ENCODE measurements around the gene HIP1. TPM values are rescaled to one million over a fixed set of nuclear protein-coding genes. Genes with fewer than 3 reads are reported as not detected.
"Not testable (repeated sequence)": the region's sequence is repeated elsewhere in the genome, so short reads cannot be mapped to it uniquely, and the experiment has no call there.

The HIP1 gene
- total RNA-seq, 1 experiment from 2014 or later, result 17.5 TPM

DNA sequence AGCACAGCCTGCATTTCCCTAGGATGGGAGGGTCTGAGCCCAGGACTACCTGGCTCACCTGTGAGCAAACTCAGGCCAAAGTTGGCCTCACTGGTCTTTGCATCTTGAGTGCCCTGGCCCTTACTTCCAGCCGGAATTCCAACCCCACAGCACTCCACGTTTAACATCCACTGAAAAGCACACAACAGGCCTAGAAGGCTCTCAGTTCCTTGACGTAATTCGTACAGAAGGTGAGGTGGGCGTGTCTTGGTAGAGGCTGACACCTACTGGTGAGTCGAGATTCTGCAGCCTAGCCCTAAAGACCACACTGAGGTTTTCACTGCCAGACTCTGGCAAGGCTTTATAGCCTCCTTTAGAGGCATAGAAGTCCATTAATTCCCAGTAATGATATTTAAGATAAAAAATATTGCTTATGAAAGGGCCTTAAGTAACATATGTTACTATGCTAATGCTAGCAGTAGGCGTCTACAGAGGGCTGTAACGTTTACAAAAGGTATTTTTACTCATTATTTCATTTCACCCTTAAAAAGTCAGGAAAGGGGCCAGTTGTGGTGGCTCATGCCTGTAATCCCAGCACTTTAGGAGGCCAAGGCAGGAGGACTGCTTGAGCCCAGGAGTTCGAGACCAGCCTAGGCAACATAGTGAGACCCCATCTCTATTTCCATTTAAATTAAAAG, 95.8 kb downstream of the HIP1 start:
- peak; percentile 64 for DNase-seq (ENCODE audit: low spot score)

DNA sequence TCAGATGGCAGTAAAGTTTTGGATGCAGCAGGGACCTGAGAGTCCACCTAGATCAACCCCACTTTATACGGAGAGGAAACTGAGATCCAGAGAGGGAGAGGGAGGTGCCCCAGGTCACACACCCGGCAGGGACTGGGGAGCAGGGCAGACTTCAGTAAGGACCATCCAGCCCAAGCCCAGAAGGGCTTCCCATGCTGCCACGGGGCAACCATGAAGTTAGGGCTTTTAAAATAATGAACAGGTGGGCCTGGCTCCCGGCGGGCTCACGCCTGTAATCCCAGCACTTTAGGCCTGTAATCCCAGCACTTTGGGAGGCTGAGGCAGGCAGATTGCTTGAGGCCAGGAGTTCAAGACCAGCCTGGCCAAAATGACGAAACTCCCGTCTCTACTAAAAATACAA, 98.5 kb downstream of the HIP1 start:
- no peak for DNase-seq (ENCODE audit: low spot score)

GRCh38 chr7:75639886-75640190, 98.9 kb downstream of the HIP1 start:
- DNase-seq (ENCODE audit: low spot score), result no peak

DNA sequence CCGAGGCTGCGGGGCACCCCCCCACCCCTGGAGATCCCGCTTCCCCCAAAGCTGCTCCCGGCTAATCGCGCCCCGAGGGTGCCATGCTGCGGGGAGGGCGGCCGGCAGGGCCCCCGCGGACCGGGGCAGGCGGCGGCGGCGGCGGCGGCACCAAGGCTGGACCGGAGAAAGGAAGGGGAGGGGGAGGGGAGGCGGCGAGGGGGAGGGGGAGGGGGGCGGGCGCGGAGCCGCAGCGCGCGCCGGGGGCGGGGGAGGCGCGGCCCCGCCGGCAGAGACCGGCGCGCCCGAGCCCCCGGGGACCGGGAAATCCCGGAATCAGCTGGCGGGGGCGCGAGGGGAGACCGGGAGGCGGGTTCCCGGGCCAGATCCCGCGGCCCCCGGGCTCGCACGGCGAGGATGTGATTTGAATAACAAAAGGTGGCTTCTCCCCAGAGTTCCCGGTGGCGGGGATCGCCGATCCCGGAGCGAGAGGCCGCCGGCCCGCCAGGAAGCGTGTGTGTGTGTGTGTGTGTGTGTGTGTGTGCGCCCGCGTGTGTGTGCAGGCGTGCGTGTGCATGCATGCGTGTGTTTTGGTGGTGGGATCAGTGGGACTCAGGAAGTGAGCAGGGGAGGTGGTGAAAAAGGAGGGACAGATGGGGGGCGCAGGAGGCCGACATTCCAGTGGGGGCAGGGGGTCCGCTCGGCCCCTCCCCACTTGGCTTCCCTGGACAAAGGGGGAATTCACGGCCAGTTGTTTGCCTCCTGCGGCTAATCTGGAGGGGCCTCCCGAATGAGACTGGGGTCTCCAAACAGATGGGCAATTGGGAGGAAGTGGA, 99.5 kb downstream of the HIP1 start:
- no peak for DNase-seq (ENCODE audit: low spot score)

GRCh38 chr7:75638594-75639070, 100.1 kb downstream of the HIP1 start:
- DNase-seq (ENCODE audit: low spot score), result no peak

- DNase-seq (ENCODE audit: low spot score), result no peak
These were observed 100.7 kb downstream of the HIP1 start for GRCh38 chr7:75637854-75638593.

- no peak for DNase-seq (ENCODE audit: low spot score)
These were observed 103.7 kb downstream of the HIP1 start for GRCh38 chr7:75635036-75635435.

DNA sequence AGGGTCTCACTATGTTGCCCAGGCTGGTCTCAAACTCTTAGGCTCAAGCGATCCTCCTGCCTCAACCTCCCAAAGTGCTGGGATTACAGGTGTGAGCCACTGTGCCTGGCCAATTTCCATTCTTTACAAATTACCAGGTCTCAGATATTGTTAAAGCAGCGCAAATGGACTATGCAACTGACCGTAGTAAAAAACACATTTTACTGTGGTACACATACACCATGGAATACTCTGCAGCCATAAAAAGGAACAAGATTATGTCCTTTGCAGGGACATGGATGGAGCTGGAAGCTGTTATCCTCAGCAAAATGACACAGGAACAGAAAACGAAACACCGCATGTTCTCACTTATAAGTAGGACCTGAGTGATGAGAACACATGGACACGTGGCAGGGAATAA, 106.2 kb downstream of the HIP1 start:
- not testable (repeated sequence) for DNase-seq (ENCODE audit: low spot score)

DNA sequence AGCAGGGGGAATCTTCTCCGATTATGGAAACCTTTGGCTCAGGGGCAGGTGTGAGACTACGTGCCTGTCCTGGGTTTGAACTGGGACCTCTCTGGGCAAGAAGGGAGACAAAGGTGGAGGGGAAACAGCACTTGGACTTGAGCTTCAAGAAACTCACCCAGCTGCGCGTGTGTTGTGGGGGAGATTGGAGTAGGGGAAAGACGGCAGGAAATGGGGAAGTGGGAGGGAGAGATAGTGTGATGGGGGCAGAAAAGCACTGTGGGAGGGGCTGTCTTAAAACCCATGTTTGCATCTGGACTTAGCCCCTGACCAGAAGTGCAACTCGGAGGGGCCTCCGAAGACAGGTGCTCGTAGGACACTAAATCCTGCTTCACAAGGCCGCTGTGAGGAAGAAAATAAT, 107.0 kb downstream of the HIP1 start:
- no peak for DNase-seq (ENCODE audit: low spot score)

GRCh38 chr7:75630549-75630948, 108.2 kb downstream of the HIP1 start:
- no peak for DNase-seq (ENCODE audit: low spot score)

DNA sequence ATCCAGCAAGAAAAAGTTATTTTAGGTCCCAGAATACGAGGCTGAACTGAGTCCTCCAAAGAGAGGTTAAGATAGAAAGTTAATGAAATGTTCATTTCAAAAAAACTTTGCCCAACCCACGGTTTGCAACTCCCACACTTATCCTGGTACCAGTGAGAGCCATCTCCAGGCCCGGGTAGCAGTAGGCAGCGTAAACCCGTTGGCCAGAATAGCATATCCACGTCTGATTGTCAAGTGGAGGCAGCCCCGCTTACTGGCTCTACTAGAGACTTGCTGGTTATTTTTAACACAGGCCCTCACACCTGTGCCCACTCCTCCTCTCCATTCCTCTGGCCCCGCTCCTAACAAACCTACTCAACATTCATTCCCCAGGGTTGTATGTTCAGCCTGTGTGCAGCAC, 109.7 kb downstream of the HIP1 start:
- no peak for DNase-seq (ENCODE audit: low spot score)

DNA sequence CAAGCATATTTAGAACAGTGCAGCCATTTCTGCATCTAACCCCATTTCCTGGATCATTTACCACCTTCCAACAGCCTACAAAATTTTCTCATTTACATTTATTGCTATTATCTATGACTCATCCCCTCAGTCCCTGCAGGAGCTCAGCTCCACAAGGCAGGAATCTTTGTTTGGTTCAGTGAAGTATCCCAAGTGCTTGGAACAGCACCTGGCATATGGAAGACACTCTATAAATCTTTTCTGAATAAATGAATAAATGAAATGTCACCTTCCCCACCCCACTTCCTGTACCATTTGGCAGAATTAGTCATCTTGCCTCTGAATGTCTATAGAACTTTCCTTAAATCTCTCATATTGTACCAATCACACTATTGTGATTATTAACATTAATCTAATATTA, 110.7 kb downstream of the HIP1 start:
- DNase-seq (ENCODE audit: low spot score), result no peak

DNA sequence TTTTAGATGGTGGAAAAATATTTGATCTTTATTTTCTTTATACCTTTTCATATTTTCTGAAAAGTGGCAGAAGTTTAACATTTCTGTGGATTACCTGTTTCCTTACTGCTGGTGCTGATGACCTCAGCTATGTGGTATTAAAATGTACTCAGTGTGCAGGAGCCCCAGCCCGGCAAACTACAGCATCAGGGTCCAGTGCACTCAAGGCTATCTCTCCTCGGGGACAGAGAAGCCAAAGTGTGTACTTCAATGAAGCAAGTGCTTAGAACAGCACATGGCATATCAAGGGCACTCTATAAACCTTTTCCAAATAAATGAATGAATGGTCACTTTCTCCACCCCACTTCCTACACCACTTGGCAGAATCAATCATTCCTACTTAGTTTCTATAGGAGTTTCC, 111.8 kb downstream of the HIP1 start:
- DNase-seq (ENCODE audit: low spot score), result no peak

- DNase-seq (ENCODE audit: low spot score), result no peak
These were observed 112.9 kb downstream of the HIP1 start for GRCh38 chr7:75625868-75626267.

- peak; percentile 50 for DNase-seq (ENCODE audit: low spot score)
These were observed 114.5 kb downstream of the HIP1 start for GRCh38 chr7:75624134-75624832.

- peak; percentile 60 for DNase-seq (ENCODE audit: low spot score)
These were observed 115.2 kb downstream of the HIP1 start for GRCh38 chr7:75623390-75624133.

DNA sequence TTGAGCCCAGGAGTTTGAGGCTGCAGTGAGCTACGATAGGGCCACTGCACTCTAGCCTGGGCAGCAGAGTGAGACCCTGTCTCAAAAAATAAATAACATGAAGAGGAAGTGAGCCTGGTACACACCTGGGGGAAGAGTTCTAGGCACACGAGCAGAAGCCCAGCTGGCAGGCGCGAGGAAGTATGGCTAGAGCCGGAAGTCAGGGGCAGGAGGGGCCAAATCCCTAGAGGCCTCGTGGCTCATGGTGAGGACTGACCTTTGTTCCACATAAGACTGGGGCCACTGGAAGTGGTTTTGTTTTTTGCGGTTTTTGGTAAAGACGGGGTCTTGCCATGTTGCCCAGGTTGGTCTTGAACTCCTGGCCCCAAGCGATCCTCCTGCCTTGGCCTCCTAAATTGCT, 117.6 kb downstream of the HIP1 start:
- DNase-seq (ENCODE audit: low spot score), result no peak

GRCh38 chr7:75619636-75620035, 119.1 kb downstream of the HIP1 start:
- DNase-seq (ENCODE audit: low spot score), result no peak

GRCh38 chr7:75617634-75618234, 121.0 kb downstream of the HIP1 start:
- peak; percentile 89 for DNase-seq (ENCODE audit: low spot score)

DNA sequence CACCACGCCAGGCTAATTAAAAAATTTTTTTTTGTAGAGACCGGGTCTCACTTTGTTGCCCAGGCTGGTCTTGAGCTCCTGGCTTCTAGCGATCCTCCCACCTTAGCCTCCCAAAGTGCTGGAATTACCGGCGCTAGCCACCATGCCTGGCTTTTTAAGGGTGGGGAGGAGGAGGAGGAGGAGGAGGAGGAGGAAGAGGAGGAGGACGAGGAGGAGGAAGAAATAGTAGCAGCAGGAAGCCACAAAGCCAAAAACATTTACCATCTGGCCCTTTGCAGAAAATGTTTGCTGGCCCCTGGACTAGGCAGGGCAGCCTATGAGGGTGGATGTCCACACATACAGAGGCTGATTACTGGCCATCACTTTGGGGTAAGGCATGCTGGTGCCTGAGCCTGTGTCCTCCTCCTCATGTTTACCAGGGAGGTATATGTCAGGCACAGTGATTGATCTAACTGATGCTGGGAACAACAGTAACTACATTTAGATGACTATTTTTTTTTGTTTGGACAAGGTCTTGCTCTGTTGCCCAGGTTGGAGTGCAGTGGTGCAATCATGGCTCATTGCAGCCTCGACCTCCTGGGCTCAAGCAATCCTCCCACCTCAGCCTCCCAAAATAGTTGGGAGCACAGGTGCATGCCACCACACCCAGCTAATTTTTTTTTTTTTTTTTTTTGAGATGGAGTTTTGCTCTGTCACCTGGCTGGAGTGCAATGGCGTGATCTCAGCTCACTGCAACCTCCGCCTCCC, 122.1 kb downstream of the HIP1 start:
- DNase-seq (ENCODE audit: low spot score), result no peak

Data from H4 (cell line).